ENCODE measurements around the gene PRKAR2B.
"Not testable (repeated sequence)": the region's sequence is repeated elsewhere in the genome, so short reads cannot be mapped to it uniquely, and the experiment has no call there.

Gene PRKAR2B

DNA sequence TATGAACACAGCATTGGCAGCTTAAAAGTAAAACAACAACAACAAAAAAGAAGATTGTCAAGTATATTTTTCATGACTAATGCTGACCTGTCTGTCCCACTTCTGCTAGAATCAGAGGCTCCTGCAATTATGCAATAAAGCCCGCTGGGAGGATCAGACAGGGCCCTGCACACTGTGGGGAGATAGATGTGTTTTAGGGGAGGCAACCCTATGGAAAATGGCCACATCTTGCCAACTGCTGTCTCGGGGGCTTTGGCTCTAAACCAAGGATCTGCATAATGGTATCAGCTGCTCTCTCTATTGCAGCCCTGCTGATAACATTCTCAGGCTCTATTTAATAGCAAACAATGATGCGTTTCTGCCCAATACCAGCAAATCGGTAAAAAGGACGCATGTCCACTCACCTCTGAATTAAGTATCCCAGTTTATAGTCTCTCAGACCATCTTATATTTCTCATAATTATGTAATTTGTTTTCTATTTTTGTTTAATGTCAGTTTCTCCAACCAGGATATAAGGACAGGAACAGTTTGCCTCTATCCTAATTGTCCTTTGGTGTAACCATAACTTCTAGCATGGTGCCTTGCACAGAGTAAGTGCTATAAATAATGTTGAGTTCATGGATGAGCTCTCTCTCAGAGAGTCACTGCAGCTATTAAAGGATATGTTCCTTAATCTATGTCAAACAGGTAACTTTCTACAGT is 15.3 kb upstream of the PRKAR2B start:
- peak; percentile 50 for DNase-seq

GRCh38 chr7:107029764-107030286 is 14.7 kb upstream of the PRKAR2B start:
- DNase-seq = no peak

DNA sequence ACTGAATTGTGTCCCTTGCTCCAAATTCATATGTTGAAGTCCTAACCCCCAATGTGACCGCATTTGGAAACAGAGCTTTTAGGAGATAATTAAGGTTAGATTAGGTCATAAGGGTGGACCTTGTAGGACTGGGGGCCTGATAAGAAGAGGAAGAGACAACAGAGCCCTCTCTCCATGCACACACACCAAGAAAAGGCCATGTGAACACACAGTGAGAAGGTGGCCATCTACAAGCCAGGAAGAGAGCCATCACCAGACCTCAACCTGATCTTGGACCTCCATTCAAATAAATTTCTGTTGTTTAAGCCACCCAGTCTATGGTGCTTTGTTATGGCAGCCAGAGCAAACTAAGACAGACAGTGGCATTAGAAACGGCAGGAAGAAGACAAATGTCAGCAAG is 12.5 kb upstream of the PRKAR2B start:
- DNase-seq = no peak

GRCh38 chr7:107032720-107033438 is 11.6 kb upstream of the PRKAR2B start:
- no peak for DNase-seq

DNA sequence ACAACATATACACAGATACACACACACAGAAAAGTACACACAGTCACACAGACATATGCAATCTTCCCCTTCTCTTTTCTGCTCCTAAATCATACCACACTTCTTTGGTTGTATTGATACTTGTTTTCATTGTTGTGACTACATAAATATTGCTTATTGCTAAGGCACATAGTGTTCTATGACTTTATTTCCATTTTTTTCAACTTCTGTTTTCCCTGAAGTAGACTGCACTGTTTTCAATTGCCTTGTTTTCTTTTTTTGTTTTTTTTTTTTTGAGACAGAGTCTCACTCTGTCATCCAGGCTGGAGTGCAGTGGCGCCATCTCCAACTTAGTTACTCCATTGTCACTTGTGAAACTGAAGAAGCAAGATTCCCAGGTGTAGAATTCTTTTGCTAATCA is 10.0 kb upstream of the PRKAR2B start:
- DNase-seq = no peak

- DNase-seq = peak; percentile 40
Measured at GRCh38 chr7:107035446-107035845, 9.1 kb upstream of the PRKAR2B start.

DNA sequence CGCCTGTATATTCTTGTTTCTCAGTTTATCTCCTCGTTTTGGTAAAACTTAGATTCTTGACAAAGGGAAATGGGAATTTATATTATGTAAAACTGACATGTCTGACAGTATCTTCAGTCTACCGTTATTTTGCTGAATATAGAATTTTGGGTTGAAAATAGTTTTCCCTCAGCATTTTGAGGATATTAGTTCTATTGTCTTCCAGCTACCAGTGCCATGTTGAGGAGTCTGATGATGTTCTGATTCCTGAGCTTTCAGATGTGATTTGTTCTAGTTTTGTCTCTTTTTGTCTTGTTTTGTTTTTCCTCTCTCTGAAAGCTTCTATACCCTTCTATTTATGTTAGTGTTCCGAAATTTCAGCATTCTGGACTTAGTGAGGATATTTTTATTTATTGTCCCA is 8.0 kb upstream of the PRKAR2B start:
- DNase-seq = no peak

GRCh38 chr7:107037717-107038603 is 6.5 kb upstream of the PRKAR2B start:
- DNase-seq = peak; percentile 82

DNA sequence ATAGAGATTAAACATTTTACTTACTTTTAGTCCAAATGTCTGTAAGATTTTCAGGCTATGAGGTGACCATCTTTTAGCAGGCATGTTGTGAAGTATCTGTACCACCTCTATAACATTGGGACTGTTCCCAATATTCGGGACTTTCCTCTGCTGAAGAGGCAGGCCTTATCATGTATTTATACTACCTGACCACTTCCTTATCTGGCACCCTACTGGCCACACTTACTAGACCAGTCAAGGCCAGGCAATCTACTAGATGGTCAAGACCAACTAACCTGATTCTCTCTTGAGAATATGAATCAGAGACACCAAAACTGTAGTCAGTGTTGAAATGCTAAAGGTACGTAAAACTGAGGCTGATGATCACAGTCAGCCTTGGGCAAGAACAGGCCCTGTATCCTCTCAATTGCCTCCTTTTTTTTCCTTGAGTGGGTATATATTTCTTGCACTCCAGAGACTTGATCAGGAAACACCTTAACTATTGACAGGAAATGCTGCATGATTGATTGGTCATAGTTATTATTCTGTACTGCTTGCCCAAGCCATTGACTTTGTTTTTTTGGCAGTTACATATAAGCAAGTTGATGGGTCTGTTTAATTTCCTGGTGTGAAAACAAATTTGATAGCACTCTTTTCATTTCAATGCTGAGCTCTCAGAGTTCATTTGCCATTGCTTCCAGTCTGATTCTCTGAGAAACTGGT is 5.2 kb upstream of the PRKAR2B start:
- DNase-seq = no peak

- DNase-seq = peak; percentile 28
Measured at GRCh38 chr7:107041097-107041496, 3.4 kb upstream of the PRKAR2B start.

- not testable (repeated sequence) for DNase-seq
Measured at GRCh38 chr7:107041764-107042163, 2.7 kb upstream of the PRKAR2B start.

DNA sequence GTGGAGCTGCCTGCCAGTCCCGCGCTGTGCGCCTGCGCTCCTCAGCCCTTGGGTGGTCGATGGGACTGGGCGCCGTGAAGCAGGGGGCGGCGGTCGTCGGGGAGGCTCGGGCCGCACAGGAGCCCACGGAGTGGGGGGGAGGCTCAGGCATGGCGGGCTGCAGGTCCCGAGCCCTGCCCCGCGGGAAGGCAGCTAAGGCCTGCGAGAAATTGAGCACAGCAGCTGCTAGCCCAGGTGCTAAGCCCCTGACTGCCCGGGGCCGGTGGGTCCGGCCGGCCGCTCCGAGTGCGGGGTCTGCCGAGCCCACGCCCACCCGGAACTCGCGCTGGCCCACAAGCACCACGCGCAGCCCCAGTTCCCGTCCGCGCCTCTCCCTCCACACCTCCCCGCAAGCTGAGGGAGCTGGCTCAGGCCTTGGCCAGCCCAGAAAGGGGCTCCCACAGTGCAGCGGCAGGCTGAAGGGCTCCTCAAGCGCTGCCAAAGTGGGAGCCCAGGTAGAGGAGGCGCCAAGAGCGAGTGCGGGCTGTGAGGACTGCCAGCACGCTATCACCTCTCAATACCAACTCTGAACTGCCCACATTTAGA is 2.1 kb upstream of the PRKAR2B start:
- not testable (repeated sequence) for DNase-seq

DNA sequence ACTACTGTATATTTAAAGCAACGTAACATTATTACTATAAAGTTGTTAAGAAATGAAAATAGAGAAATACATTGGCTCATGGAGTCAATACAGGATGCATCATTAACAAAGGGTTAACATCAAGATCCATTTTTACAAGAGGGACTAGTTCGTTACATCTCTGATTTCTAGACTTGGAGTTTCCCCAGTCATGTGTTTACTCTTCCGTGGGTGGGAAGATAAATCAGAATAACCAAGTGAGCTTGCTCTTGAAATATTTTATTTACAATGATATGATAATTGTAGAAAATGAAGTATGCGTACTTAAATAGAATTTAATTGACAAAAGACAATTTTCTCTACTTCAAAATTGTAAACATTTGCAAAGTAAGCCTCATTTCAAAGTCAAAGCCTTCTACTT is 1.0 kb upstream of the PRKAR2B start:
- DNase-seq = peak; percentile 60

- no peak for DNase-seq
Measured at GRCh38 chr7:107043921-107044346, 571 bp upstream of the PRKAR2B start.

DNA sequence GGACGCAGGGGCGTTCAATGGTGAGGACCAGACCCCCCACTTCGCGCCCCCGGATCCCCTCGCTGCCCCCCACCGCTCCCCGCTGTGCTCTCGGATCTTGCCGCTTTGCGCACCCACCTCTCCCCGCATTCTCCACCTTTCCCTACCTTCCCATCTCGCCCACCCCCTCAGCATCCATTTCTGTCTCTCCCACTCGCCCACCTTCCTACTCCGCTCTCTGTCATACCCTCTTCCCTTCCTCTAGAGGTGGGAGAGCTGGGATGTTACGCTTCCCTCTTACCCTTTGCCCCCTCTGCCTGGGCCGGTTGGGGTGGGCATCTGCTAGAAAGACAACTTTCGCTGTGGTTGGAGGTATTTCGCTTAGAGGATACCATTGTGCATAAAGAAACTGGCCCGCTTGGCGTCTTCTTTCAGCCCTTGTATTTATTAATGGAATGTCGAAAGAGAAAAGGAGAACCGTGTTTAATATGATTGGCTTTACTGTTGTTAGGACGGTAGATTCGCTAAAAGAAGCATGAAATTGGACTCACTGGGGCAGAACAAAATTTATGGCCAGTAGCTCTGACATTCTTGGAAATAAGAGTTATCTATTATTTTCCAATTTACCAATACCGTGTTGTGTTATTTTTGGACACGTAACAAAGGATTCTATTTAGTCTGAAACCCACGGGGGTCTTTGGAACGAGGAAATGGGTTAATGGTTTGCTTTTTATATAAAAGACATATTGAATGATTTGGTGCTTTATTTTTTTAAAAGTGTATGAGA is 873 bp downstream of the PRKAR2B start:
- peak; percentile 43 for DNase-seq

- no peak for DNase-seq
Measured at GRCh38 chr7:107045980-107046379, 1.5 kb downstream of the PRKAR2B start.

GRCh38 chr7:107046491-107047259 is 2.2 kb downstream of the PRKAR2B start:
- DNase-seq = no peak

- no peak for DNase-seq
Measured at GRCh38 chr7:107047902-107048782, 3.6 kb downstream of the PRKAR2B start.

DNA sequence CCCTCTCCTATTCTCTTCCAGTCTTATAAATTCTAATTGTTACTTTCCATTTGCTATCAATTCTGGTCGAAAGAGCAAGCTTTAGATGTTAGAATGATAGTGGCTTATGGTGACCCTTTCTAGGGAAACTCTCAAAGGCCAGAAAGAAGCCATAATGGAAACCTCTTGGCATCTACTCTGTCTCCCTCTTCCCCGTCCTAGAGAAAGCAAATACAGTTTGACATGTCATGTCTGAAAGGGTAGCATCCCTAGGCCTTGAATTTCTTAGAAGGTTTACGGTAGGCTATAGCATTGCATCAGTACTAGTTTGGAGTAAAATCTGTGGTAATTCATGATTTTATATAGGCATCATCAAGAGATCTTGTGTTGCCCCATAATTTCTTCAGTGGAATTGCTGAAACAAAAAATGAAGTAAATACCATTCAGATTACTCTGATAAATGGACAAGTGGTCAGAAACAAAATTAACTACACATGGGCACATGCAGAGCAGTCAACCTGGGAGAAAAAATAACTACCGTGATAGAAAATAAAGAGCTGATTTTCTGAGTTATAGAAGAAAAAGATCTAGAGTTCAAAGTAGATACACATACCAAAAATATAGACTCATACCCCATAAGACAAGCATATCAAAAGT is 4.4 kb downstream of the PRKAR2B start:
- DNase-seq = no peak

Measured in inflammatory macrophage treated with lipopolysaccharide for 4 hours (primary cell).